Measurements from ENCODE around the gene SIRT7.

Gene SIRT7

DNA sequence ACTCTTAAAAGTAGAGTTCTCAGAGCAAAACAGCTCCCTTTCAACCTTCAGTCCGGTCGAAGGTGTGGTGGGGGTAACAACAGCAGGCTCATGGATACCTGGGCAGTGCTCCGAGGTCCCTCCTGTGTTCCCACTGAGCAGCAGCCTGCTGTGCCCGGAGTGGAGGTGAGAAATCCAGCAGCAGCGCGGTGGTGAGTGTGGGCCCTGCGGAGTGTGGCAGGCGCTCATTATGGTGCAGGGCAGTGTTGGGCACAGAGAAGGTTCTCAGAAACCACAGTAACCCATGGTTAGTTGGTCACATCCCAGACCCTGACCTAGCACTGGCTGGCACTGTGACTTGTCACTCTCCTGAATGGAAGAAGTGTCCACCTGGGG is 52.6 kb downstream of the SIRT7 start:
- no peak for DNase-seq (ENCODE audit: low read depth, low spot score)

- DNase-seq (ENCODE audit: low read depth, low spot score), result no peak
Observed at GRCh38 chr17:81863833-81864768, 53.9 kb downstream of the SIRT7 start.

DNA sequence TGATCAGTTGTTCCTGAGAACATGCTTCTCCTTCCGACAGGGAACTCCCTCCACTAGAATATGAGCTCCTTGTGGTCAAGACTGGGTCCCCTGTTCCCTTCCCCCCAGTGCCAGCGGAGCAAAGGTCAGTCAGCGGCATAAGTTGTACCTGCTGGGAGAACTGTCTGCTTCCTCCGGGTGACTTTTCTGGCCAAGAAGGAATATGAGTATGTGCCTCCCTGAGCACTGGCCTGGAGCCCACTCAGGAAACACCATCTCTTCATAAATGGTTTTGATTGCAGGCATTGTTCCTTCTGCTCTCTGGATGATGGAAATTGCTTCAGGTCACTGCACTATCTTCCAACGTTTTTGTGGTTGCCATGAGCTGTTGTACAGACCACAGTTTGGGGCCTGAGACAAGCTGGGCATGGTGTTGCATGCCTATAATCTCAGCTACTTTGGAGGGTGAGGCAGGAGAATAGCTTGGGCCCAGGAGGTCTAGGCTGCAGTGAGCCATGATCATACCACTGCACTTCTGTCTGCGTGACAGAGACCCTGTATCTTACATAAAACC is 54.8 kb downstream of the SIRT7 start:
- no peak for DNase-seq (ENCODE audit: low read depth, low spot score)
